CD4-positive, alpha-beta T cell (primary cell): ENCODE measurements around the gene IQSEC3. TPM values are rescaled to one million over a fixed set of nuclear protein-coding genes. Genes with fewer than 3 reads are reported as not detected.

Experiments
- ATAC-seq: fragments of 200-7000 bp; cut with Tn5 transposase; one replicate; pipeline ENCODE4 v1.10.0; 2022; ENCODE audit warnings: mild to moderate bottlenecking; ENCODE audit not compliant: poor library complexity
- CTCF ChIA-PET: fragments of 350-600 bp; sonication (Branson Sonifier 250); formaldehyde crosslinking; loops from one replicate; lab custom pipeline; 2021; ENCODE audit warnings: antibody characterized with exemption, inconsistent platforms; lab: Charles Lee
- POLR2A ChIA-PET: fragments of 350-600 bp; sonication (Branson Sonifier 250); formaldehyde crosslinking; loops from one replicate; lab custom pipeline; 2021; ENCODE audit warnings: antibody characterized with exemption, inconsistent platforms; lab: Charles Lee
- DNase-seq, 14 experiments: peaks; one replicate each; pipeline ENCODE4 v3.0.0-alpha.2; 2013 to 2020; ENCODE audit warnings: mixed read lengths in 2 of 14
- H3K27ac ChIP-seq, 2 donors: one replicate each; pipeline versions ENCODE4 v1.5.1 to v1.7.0; 2013; ENCODE audit warnings: low read length in 2 of 2, low read depth in 1 of 2, mild to moderate bottlenecking in 1 of 2
- H3K27me3 ChIP-seq, 2 experiments: 1 replicate in 1 of 2; 2 replicates in 1 of 2; pipeline versions ENCODE4 v1.6.1 to v1.7.0; 2013; ENCODE audit warnings: low read length in 2 of 2, control low read depth in 1 of 2, mild to moderate bottlenecking in 1 of 2, moderate library complexity in 1 of 2; ENCODE audit not compliant: insufficient read depth in 2 of 2, control insufficient read depth in 1 of 2
- H3K36me3 ChIP-seq: one replicate; pipeline ENCODE4 v1.6.1; 2013; ENCODE audit warnings: low read length, control low read depth; ENCODE audit not compliant: insufficient read depth
- H3K4me1 ChIP-seq: one replicate; pipeline ENCODE4 v1.6.1; 2013; ENCODE audit warnings: low read length, control low read depth; ENCODE audit not compliant: insufficient read depth
- H3K4me3 ChIP-seq: one replicate; pipeline ENCODE4 v1.5.1; 2013; ENCODE audit warnings: mild to moderate bottlenecking, low read length, moderate library complexity
- H3K9me3 ChIP-seq, 2 experiments: 1 replicate in 1 of 2; 2 replicates in 1 of 2; pipeline versions ENCODE4 v1.6.1 to v1.7.0; 2013; ENCODE audit warnings: low read length in 2 of 2, mild to moderate bottlenecking in 2 of 2, control low read depth in 1 of 2, moderate library complexity in 1 of 2; ENCODE audit not compliant: control insufficient read depth in 1 of 2, insufficient read depth in 1 of 2
- H3K27ac Mint-ChIP-seq: one replicate; pipeline ENCODE4 v1.8.0; 2020; ENCODE audit warnings: mixed read lengths
- H3K27me3 Mint-ChIP-seq: one replicate; pipeline ENCODE4 v1.8.0; 2021; ENCODE audit warnings: mixed read lengths
- H3K36me3 Mint-ChIP-seq: one replicate; pipeline ENCODE4 v1.8.0; 2021; ENCODE audit warnings: low read depth, mixed read lengths
- H3K4me1 Mint-ChIP-seq: one replicate; pipeline ENCODE4 v1.8.0; 2021; ENCODE audit warnings: low read depth, mixed read lengths
- H3K4me3 Mint-ChIP-seq: one replicate; pipeline ENCODE4 v1.8.0; 2020; ENCODE audit warnings: mild to moderate bottlenecking, mixed read lengths
- H3K9me3 Mint-ChIP-seq: one replicate; pipeline ENCODE4 v1.8.0; 2020; ENCODE audit warnings: mixed read lengths
- CTCF ChIP-seq: fragments of 200-600 bp; IDR thresholded peaks from one replicate; pipeline ENCODE4 v1.8.0; 2022; ENCODE audit warnings: antibody characterized with exemption, mild to moderate bottlenecking
- intact Hi-C, 2 experiments: fragments of 100-400 bp; cut with DNase I in 1 of 2; cut with micrococcal nuclease in 1 of 2; formaldehyde crosslinking; loops; one replicate each; pipeline versions ENCODE4 v1.15.1 to v1.9.0; 2023 to 2025; cut with DNase I, micrococcal nuclease
- total RNA-seq, 174 experiments: library from RNA in 2 of 174; stranded (reverse) in 2 of 174; gene quantifications; one replicate each; pipeline ENCODE4 v1.2.3 and lab custom pipeline; 2021 to 2026

IQSEC3 gene
- total RNA-seq, 2 experiments from 2014 or later: 0.19 TPM; not detected in 1

GRCh38 chr12:151579-151978 lies 85.0 kb downstream of the IQSEC3 start:
- DNase-seq (no peak), ATAC-seq (no peak)
- H3K36me3 Mint-ChIP-seq: no peaks in the 10 kb centered on the region
- H3K4me3 Mint-ChIP-seq: no peak overlapping the region
- peaks cover 0 to 6% of the 10 kb centered on the region in 2 experiments for H3K9me3 ChIP-seq
- TF ChIP-seq CTCF: no peak
- H3K27me3 Mint-ChIP-seq: peaks cover 13% of the 10 kb centered on the region
- H3K4me3 ChIP-seq: no peak overlapping the region
- H3K27ac Mint-ChIP-seq: no peak overlapping the region
- H3K27me3 ChIP-seq: no peaks in the 10 kb centered on the region
- H3K4me1 Mint-ChIP-seq: no peaks in the 10 kb centered on the region
- CTCF ChIA-PET: no interaction called here
- POLR2A ChIA-PET: no interaction called here
- H3K9me3 Mint-ChIP-seq: no peaks in the 10 kb centered on the region
- no peaks in the 10 kb centered on the region for H3K36me3 ChIP-seq
- H3K27ac ChIP-seq: no peak overlapping the region
- intact Hi-C loops: no loop called here
- H3K4me1 ChIP-seq: no peaks in the 10 kb centered on the region

GRCh38 chr12:152440-152839 lies 85.9 kb downstream of the IQSEC3 start:
- no peak overlapping the region for H3K27ac ChIP-seq
- H3K4me1 Mint-ChIP-seq: no peaks in the 10 kb centered on the region
- ChIA-PET POLR2A (no interaction called here), CTCF (no interaction called here)
- H3K4me1 ChIP-seq: no peaks in the 10 kb centered on the region
- ATAC-seq: no peak
- no peak overlapping the region for H3K27ac Mint-ChIP-seq
- H3K9me3 ChIP-seq: peaks cover 0 to 6% of the 10 kb centered on the region in 2 experiments
- no peaks in the 10 kb centered on the region for H3K9me3 Mint-ChIP-seq
- H3K4me3 ChIP-seq: no peak overlapping the region
- peaks cover 13% of the 10 kb centered on the region for H3K27me3 Mint-ChIP-seq
- DNase-seq: no peak
- no peak overlapping the region for H3K4me3 Mint-ChIP-seq
- H3K36me3 Mint-ChIP-seq: no peaks in the 10 kb centered on the region
- H3K27me3 ChIP-seq: no peaks in the 10 kb centered on the region
- H3K36me3 ChIP-seq: no peaks in the 10 kb centered on the region
- TF ChIP-seq CTCF: no peak
- intact Hi-C loops: no loop called here

GRCh38 chr12:153080-153746 lies 86.6 kb downstream of the IQSEC3 start:
- no peaks in the 10 kb centered on the region for H3K36me3 Mint-ChIP-seq
- Histone ChIP-seq H3K4me3 (no peak overlapping the region), H3K9me3 (peaks cover 0 to 6% of the 10 kb centered on the region in 2 experiments), H3K27me3 (no peaks in the 10 kb centered on the region), H3K4me1 (no peaks in the 10 kb centered on the region), H3K36me3 (no peaks in the 10 kb centered on the region), H3K27ac (no peak overlapping the region)
- H3K4me1 Mint-ChIP-seq: no peaks in the 10 kb centered on the region
- peak in 13 of 14 experiments; percentile 15 to 60 (median 33) for DNase-seq
- intact Hi-C loops: no loop called here
- ATAC-seq: peak; percentile 52
- H3K27ac Mint-ChIP-seq: no peak overlapping the region
- TF ChIP-seq CTCF: peak; percentile 27
- peaks cover 13% of the 10 kb centered on the region for H3K27me3 Mint-ChIP-seq
- ChIA-PET CTCF (no interaction called here), POLR2A (no interaction called here)
- H3K4me3 Mint-ChIP-seq: no peak overlapping the region
- H3K9me3 Mint-ChIP-seq: no peaks in the 10 kb centered on the region
